CD4-positive, alpha-beta T cell treated with Interleukin-2 at 100 ng/mL for 4 hours (primary cell): ENCODE results near the gene PPP1R10.
A peak's percentile ranks its signal among the peaks of the same experiment; 100 is the strongest.

ENCODE experiments used
- DNase-seq: peaks from one replicate; pipeline ENCODE4 v3.0.0-alpha.2; 2020; ENCODE audit warnings: low spot score

The PPP1R10 gene

DNA sequence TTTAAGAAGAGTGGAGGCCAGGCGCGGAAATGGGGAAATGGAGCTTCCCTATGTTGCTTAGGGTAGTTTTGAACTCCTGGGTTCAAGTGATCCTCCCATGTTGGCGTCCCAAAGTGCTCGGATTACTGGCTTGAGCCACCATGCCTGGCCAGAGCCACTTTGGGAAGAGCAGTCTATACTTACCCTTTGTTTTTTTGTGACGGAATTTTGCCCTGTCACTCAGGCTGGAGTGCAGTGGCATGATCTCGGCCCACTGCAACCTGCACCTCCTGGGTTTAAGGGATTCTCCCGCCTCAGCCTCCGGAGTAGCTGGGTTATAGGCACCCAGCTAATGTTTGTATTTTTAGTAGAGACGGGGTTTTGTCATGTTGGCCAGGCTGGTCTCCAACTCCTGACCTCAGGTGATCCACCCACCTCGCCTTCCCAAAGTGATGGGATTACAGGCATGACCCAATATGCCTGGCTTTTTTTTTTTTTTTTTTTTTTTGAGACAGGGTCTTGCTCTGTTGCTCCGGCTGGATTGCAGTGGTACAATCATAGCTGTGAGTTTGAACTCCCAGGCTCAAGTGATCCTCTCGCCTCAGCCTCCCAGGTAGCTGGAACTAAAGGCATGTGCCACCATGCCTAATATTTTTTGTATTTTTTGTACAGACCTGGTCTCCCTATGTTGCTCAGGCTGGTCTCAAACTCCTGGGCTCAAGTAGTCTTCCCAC, 18.0 kb downstream of the PPP1R10 start:
- DNase-seq, result no peak

DNA sequence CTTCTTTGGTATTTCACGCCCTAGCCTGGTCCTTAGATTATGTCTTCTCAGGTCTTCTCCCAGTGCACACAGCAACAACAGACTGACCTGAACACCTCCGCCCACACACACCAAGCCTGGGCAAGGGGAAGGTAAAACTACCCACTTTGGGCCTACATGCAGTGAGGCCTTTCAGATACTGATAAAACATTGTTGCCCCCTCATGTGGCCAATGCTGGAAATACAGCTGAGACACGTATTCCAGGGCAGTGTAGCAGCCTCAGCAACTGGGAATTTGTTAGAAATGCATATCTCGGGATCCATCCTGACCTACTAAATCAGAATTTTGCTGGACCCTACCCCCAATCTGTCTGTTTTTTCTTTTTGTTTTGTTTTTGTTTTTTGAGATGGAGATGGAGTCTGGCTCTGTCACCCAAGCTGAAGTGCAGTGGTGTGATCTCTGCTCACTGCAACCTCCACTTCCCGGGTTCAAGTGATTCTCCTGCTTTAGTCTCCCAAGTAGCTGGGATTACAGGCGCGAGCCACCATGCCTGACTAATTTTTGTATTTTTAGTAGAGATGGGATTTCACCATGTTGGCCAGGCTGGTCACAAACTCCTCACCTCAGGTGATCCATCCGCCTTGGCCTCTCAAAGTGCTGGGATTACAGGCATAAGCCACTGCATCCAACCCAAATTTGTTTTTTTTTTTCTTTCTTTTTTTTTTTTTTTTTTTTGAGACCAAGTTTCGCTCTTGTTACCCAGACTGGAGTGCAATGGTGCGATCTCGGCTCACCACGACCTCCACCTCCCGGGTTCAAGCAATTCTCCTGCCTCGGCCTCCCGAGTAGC, 19.5 kb downstream of the PPP1R10 start:
- peak; percentile 85 for DNase-seq

DNA sequence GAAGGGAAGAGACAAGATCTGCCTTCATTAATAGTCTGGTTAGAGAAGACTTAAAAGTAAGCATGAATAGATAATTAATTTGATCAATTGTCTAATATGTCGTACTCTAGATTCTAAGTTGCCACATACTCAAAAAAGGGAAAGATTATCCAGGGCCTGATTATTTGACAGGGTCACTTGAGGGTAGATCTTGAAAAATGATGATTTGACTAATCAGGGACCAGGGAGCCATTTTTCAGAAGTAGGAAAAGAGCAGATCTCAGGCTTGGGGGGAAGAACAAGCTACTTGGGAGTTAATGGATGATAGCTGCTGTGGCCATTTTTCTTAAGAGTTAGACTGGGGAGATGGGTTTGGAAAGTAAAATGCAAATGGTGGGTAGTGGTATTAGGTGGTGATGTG, 24.8 kb downstream of the PPP1R10 start:
- no peak for DNase-seq

DNA sequence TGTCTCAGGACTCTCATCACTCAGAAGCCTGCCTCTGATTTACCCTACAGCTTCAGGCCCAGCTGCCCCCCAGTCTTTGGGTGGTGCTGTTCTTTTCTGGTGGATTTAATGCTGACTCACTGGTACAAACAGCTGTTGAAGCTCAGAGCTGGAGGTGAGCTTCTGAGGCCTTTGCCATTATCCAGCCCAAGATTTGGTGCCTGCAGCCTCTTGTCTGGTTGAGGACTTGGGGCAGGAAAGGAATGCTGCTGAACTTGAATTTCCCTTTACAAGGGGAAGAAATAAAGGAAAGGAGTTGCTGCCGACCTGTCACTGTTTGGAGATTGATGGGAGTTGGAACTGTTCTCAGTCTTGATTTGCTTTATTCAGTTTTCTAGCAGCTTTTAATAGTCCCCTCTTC, 26.0 kb downstream of the PPP1R10 start:
- DNase-seq, result no peak

DNA sequence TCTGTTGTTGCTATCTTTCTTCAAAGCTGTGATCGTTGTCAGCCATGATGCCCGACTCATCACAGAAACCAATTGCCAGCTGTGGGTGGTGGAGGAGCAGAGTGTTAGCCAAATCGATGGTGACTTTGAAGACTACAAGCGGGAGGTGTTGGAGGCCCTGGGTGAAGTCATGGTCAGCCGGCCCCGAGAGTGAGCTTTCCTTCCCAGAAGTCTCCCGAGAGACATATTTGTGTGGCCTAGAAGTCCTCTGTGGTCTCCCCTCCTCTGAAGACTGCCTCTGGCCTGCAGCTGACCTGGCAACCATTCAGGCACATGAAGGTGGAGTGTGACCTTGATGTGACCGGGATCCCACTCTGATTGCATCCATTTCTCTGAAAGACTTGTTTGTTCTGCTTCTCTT, 26.5 kb downstream of the PPP1R10 start:
- DNase-seq, result no peak

DNA sequence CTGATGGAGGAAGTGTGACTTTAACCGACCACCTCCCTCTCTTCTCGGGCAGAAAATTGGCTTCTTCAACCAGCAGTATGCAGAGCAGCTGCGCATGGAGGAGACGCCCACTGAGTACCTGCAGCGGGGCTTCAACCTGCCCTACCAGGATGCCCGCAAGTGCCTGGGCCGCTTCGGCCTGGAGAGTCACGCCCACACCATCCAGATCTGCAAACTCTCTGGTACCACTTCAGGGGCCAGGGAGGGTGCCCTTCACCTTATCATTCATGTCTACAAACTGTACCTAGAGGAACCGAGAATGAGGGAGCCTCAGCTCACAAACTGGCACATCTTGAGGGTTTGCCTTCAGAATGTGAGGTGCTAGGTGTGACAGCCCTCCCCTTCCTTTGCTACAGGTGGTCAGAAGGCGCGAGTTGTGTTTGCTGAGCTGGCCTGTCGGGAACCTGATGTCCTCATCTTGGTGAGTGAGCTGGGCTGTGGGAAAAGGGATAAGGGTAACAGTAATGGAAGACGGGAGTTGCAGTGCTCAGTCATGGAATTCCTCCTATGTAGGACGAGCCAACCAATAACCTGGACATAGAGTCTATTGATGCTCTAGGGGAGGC, 27.2 kb downstream of the PPP1R10 start:
- no peak for DNase-seq

DNA sequence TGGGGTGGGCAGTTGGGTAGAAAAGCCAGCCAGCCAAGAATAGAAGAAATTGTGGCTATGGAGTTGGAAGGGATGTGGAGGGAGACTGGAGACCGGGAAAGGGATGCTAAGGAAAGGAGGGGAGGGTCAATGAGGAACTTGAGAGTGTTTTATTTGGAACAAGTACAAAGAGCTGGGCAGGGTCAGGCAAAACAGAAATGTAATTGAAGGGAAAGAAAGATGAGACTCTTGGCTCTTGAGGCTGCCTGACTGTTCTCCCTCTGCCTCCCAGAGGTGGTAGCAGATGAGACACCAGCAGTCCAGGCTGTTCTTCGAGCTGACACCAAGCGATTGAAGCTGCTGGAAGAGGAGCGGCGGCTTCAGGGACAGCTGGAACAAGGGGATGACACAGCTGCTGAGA, 33.1 kb downstream of the PPP1R10 start:
- no peak for DNase-seq

DNA sequence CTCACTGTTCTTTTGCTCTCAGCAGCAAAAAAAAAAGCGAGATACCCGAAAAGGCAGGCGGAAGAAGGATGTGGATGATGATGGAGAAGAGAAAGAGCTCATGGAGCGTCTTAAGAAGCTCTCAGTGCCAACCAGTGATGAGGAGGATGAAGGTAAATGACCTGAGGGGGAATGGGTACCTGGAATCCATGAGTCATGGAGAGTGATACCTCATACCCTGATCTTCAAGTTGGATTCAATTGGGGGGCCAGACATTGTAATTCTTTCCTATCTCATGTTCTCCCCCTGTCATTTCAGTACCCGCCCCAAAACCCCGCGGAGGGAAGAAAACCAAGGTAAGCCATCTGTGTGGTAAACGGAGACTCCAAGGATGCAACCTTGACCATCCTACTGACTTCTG, 39.0 kb downstream of the PPP1R10 start:
- DNase-seq, result no peak

DNA sequence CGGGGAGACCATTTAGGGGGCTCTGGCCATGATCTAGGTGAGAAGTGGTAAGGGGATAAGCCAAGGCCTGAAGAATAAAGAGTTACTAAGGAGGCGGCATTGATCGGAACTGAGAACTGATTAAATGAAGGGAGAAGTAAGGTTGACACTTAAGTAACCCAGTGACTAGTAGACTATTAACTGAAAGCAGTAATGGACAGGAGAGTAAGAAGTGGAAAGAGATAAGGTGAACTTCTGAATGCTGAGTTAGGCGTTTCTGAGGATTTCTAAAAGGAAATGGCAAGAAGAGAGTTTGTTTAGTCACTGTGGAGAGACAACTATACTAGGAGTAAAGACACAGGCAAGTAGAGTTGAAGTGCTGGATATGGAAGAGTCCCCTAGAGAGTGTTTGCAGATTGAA, 43.9 kb downstream of the PPP1R10 start:
- DNase-seq, result no peak

DNA sequence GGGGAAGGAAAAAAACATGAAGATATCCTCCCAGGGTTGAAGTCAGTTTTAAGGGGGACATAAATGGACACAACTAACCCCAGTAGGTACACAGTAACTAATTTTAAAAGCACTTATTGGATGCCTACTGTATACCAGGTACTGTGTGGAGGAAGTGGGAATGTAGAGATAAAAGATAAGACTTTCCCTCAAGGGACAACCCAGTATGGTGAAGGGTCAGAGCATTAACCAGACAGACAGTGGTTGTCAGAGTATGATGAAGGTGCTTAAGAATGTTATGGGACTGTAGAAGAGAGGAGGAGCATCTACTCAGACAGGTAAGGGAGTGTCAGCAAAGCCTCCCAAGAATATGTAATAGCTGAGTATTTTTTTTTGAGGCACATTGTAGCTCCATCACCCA, 44.9 kb downstream of the PPP1R10 start:
- DNase-seq, result no peak

DNA sequence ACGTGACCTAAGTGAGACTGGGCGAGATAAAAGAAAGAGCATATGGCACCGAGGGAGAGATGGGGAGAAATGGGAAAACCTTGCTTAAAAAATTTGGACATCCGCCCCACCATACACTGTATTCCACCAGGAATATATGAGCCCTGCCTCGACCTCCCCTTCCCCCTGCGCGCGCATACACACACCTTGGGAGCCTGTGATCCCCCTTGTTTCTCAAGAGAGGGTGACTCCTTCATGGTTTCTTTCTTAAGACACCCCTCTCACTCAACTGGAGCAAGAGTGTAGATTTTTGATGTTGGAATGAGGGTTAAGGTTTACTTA, 45.3 kb downstream of the PPP1R10 start:
- no peak for DNase-seq

DNA sequence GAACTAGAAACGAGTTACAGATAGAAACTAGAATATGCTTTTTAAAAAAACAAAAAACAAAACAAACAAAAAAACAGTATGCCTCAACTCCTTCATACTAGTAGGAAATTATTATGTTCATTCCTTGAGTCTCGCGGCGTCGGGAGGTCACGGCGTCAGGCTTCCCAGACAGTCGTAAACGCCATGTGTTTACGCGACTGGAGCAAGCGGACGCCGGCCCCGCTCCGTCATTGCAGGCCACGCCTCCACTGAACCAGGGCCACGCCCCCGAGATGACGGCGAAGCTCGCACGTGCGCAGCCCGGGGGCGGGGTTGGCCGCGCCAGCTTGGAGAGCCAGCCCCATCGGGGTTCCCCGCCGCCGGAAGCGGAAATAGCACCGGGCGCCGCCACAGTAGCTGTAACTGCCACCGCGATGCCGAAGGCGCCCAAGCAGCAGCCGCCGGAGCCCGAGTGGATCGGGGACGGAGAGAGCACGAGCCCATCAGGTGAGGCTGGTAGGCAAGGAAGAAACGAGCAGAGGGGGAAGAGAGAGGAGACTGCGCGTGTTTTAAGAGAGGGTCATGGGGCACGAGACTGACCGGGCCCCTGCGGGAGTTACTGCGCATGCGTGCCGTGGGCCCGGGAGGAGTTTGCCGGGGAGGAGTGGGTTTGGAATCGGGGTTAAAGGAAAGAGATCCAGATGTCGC, 45.8 kb downstream of the PPP1R10 start, which contains the start of gene ABCF1:
ABCF1 (plus strand) TSS at position 368 of the 687 bp plus-strand sequence; CDS start at position 414, 46 bp downstream.
- peak; percentile 99 for DNase-seq

DNA sequence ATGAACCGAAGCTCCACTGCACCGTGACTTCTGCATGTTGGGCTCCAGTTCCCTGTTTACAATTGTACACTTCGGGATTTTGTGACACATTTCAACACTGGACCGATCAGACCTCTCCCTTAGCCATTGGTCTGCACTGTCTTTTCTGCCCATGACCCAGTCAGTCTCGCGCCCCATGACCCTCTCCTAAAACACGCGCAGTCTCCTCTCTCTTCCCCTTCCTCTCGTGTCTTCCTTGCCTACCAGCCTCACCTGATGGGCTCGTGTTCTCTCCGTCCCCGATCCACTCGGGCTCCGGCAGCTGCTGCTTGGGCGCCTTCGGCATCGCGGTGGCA, 46.3 kb downstream of the PPP1R10 start:
- no peak for DNase-seq

DNA sequence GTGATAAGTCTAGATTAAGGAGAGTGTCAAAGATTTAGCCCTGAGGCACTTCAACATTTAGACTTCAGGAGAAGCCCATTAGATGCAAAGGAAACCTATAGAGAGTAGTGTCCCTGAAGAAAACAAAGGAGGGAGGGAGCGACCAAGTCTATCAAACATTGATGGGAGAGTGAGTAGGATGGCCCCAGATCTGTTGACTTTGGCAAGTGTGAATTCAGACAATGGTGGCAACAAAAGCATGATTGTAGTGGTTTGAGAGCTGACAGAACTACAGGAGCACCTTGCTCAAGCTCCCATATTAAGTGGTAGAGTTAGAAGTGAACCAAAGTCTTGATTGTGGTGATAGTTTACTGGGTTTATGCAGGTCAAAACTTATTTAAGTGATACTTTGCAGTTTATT, 46.8 kb downstream of the PPP1R10 start:
- DNase-seq, result no peak

DNA sequence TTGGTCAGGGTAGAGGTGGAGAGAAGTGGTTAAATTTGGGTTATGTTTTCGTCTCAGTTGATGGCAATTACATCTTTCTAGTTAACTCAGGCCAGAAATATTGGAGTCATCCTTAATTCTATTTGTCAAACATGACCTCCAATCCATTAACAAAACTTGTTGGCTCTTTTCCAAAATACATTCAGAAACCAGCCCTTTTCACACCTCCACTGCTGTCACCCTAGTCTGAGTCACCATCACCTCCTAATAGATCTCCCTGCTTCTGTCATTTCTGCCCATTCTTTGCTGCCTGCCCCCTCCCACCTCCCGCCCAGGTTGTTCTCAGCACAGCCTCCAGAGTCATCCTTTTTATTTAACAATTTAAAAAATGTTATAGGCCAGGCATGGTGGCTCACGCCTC, 48.8 kb downstream of the PPP1R10 start:
- DNase-seq, result peak; percentile 70

DNA sequence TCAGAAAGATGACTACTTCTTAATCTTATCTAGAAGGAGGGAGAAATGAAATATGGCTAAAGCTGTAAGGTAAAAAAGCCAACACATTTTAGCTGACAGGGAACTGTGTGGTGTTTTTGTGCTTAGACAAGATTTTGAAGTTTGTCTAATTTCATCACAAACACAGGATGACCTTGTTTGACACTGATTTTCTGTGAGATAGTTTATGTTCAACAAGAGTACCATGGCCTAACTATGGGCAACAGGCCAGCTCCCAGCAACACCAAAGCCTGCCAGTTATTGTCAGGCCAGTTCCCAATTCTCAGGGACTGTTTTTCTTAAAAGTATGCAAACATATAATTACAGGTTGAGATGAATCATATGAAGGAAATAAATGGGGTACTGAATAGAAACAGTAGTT, 51.3 kb downstream of the PPP1R10 start:
- DNase-seq, result no peak

DNA sequence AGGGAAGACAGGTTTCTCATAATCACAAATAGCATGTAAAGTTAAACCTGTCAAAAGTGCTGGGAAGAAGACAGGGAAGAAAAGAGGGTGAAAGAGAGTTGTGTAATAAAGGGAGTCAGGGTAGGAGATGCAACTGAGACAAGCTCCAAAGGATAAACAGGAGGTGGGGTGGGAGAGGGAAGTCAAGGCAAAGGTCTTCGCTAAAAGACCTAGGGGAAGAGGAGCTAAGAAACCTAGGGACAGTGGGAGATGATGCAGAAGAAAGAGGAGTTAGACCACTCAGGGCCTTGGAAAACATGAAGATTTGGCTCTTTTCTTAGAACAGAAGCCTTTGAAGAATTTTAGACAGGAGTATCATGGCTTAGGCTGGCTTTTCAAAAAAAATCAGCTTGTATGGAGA, 52.9 kb downstream of the PPP1R10 start:
- no peak for DNase-seq

DNA sequence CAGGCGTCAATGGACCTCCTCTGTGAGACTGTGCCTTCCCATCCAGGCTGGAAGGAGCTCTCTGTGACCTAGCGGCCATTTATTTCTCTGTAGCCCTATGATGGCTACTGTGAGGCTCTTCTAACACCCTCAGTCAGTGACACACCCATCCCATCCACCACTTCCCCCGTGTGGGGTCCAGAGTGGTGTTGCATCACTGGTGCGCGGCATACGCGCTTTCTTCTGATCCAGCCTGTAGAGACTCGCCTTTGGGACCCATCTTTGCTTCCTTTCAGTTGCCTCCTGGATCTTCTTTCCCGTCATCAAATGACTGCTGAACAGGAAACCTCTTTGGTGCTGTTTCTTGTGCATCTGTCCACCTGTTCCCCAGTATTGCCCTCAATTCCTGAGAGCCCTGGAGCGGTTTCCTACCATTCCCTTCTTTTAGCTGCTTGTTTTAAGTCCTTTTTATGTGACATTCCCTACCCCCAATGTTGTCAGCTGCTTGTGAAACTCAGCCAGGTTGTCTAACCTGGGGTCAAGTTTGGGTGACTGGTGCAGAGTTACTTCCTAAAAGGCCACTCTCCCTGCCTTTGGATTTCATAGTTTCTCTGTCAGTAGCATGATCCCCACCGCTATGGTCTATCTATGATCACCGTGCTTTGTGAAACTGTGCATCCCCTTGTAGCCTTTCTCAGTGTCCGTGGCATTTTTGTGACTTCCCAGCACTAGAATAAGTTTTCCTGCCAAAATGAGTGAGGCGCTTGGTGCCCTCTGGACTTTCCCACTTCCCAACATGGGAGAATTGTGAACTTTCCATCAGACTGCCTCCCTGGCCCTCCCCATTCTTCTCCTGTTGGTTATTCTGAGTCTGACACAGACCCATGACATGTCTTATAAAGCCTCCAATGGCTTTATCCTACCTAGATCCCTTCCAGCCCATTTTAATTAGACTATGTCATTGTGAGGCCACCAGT, 54.3 kb downstream of the PPP1R10 start:
- DNase-seq, result no peak

DNA sequence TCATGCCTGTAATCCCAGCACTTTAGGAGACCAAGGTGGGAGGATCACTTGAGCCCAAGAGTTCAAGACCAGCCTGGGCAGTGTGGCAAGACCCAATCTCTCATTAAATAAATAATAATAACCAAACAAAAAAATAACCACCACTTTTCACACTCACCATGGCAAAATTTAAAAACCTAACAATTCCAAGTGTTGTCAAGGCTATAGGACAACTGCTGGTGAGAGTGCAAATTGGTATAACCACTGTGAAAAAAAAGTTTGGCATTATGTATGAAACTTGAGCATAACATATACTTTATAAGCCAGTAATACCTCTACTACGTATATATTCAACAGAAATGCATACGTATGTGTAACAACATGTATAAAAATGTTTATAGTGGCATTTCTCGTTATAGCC, 56.1 kb downstream of the PPP1R10 start:
- DNase-seq, result no peak

DNA sequence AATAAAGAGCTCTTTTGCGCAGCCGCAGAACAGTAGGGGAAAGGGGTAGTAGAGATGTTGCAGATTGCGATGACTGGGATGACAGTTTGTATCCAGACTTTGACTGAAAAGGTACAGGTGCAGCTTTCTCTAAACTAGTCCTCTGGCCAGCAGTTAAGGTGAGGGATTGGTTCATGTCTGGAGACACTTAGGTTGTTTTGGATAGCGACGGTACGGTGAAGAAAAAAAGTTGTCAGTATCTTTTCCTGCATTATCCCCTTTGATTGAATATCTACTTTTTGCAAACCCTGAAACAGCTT, 59.4 kb downstream of the PPP1R10 start:
- no peak for DNase-seq

DNA sequence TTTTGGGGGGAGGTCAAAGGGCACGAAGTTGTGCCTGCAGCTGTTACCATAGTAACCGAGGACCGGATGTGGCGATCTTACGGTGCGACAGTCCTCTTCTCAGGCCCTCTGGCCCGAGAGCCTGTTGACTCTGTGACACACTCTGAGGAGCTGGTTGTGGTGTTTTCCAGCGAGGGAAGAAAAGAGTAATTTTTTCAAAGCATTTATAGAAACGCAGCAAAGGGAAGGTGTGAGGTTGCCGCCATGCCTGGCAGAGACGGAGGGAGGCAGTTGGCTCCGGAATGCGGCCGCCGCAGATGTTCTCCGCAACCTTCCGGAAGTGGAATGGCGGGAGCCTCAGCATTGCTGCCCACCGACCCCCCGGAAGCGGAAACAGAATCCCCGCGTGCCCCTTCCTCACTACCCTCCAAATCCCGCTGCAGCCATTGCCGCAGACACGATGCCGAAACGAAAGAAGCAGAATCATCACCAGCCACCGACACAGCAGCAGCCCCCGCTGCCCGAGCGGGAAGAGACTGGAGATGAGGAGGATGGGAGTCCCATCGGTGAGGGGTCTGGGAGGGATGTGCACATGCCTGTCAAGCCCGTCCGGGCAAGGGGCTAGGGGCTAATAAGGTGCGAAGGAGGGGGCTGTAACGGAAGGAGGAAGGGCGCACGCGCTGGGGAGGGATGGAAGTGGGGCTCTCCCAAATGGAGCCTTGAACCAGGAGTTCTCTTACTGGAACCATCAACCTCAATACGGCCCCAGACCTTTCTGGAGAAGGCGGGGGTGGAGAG, 59.9 kb downstream of the PPP1R10 start, which contains the start of gene PRR3:
PRR3 (plus strand) TSS at position 390 of the 777 bp plus-strand sequence; CDS start at position 440, 50 bp downstream.
- DNase-seq, result peak; percentile 91
